PC-3 (cell line): Measurements from ENCODE around the gene CBFA2T3. TPM values are rescaled to one million over a fixed set of nuclear protein-coding genes. Genes with fewer than 3 reads are reported as not detected.

ENCODE experiments used
- ATAC-seq: fragments of 200-7000 bp; cut with Tn5 transposase; 2 replicates; pipeline ENCODE4 v1.9.1; 2020; ENCODE audit warnings: mild to moderate bottlenecking, moderate library complexity
- BruUV-seq: library from RNA; stranded (reverse); fragments of 400-500 nt; replicated peaks from 2 replicates; lab custom pipeline; 2021; lab: Mats Ljungman, UMichigan
- CTCF ChIA-PET: fragments of 300-600 bp; sonication (Branson Sonifier 250); formaldehyde crosslinking; loops from one replicate; lab custom pipeline; 2022; ENCODE audit warnings: antibody characterized with exemption; lab: Charles Lee
- POLR2A ChIA-PET: fragments of 300-600 bp; sonication (Branson Sonifier 250); formaldehyde crosslinking; loops from one replicate; lab custom pipeline; 2022; ENCODE audit warnings: antibody characterized with exemption; ENCODE audit not compliant: unreplicated experiment; lab: Charles Lee
- DNase-seq: peaks from one replicate; pipeline ENCODE4 v3.0.0-alpha.2; 2015
- H2AFZ ChIP-seq: fragments of 300-600 bp; sonication (generic); 2 replicates; pipeline ENCODE4 v1.6.0; 2016; ENCODE audit warnings: antibody characterized with exemption, low read length
- H3F3A ChIP-seq: fragments of 300-600 bp; sonication (generic); one replicate; pipeline ENCODE4 v1.6.0; 2017; ENCODE audit warnings: antibody characterized with exemption, low read length, control low read depth, mild to moderate bottlenecking; ENCODE audit not compliant: unreplicated experiment
- H3K27ac ChIP-seq: fragments of 300-600 bp; sonication (generic); 2 replicates; pipeline ENCODE4 v1.5.1; 2016; ENCODE audit warnings: mild to moderate bottlenecking, low read length
- H3K27me3 ChIP-seq: fragments of 300-600 bp; sonication (generic); 2 replicates; pipeline ENCODE4 v1.6.1; 2016; ENCODE audit warnings: low read length, mixed read lengths
- H3K36me3 ChIP-seq: fragments of 300-600 bp; sonication (generic); 2 replicates; pipeline ENCODE4 v1.6.1; 2016; ENCODE audit warnings: low read depth, mixed run types, low read length, mixed read lengths
- H3K4me1 ChIP-seq: fragments of 300-600 bp; sonication (generic); 2 replicates; pipeline ENCODE4 v1.5.1; 2016; ENCODE audit warnings: low read length; ENCODE audit not compliant: insufficient read depth
- H3K4me2 ChIP-seq: fragments of 300-600 bp; sonication (generic); 2 replicates; pipeline ENCODE4 v1.6.0; 2016; ENCODE audit warnings: low read length
- H3K4me3 ChIP-seq: fragments of 300-600 bp; sonication (generic); 2 replicates; pipeline ENCODE4 v1.5.1; 2016; ENCODE audit warnings: mild to moderate bottlenecking, low read length, mixed read lengths
- H3K79me2 ChIP-seq: fragments of 300-600 bp; sonication (generic); 2 replicates; pipeline ENCODE4 v1.6.1; 2017; ENCODE audit warnings: low read length, mixed read lengths
- H3K9ac ChIP-seq: fragments of 300-600 bp; sonication (generic); 2 replicates; pipeline ENCODE4 v1.6.0; 2016; ENCODE audit warnings: mild to moderate bottlenecking, low read length
- H3K9me2 ChIP-seq: fragments of 300-600 bp; sonication (generic); replicated peaks from 2 replicates; pipeline ENCODE4 v1.6.1; 2016; ENCODE audit warnings: mixed run types, low read length, mixed read lengths
- H3K9me3 ChIP-seq: fragments of 300-600 bp; sonication (generic); 2 replicates; pipeline ENCODE4 v1.6.1; 2016; ENCODE audit warnings: low read length, mixed read lengths
- H4K20me1 ChIP-seq: fragments of 300-600 bp; sonication (generic); 2 replicates; pipeline ENCODE4 v1.6.1; 2016; ENCODE audit warnings: low read length, mixed read lengths
- EZH2 ChIP-seq: fragments of 300-600 bp; sonication (generic); IDR thresholded peaks from one replicate; pipeline ENCODE4 v1.6.1; 2017; ENCODE audit warnings: antibody characterized with exemption, mild to moderate bottlenecking, low read length; ENCODE audit not compliant: unreplicated experiment
- EZH2phosphoT487 ChIP-seq: fragments of 300-600 bp; sonication (generic); IDR thresholded peaks from 2 replicates; pipeline ENCODE4 v1.6.1; 2018; ENCODE audit warnings: mild to moderate bottlenecking, antibody characterized with exemption, low read length, borderline replicate concordance
- intact Hi-C: fragments of 100-400 bp; cut with micrococcal nuclease; formaldehyde crosslinking; loops from 2 replicates; pipeline ENCODE4 v1.9.0; 2023
- total RNA-seq: library from RNA; depleted of rRNA; stranded (reverse); fragments of >200 nt; gene quantifications from 2 replicates; pipeline ENCODE4 v1.2.3, GENCODE V29; 2014
- TF ChIP-seq, protein P1 (sequence below): fragments of 300-600 bp; sonication (generic); conservative IDR thresholded peaks from 2 replicates; pipeline ENCODE4 v1.5.1; 2017; ENCODE audit warnings: antibody characterized with exemption, low read depth, mild to moderate bottlenecking, low read length

CBFA2T3 gene
- total RNA-seq, 1 experiment from 2014 or later, result not detected

GRCh38 chr16:88867581-88868246 lies 109.3 kb downstream of the CBFA2T3 start:
- Histone ChIP-seq H3K9me3 (no peaks in the 10 kb centered on the region), H3K9ac (no peak overlapping the region), H4K20me1 (no peaks in the 10 kb centered on the region), H3K4me1 (no peaks in the 10 kb centered on the region), H3K4me3 (no peak overlapping the region), H3K27me3 (no peaks in the 10 kb centered on the region), H3K4me2 (no peak overlapping the region), H3K27ac (no peak overlapping the region), H2AFZ (no peak overlapping the region), H3K9me2 (no peaks in the 10 kb centered on the region), H3K79me2 (no peaks in the 10 kb centered on the region), H3K36me3 (no peaks in the 10 kb centered on the region), H3F3A (no peaks in the 10 kb centered on the region)
- intact Hi-C loops, result no loop called here
- no TSS peak for BruUV-seq
- CTCF ChIA-PET, result no interaction called here
- DNase-seq (no peak), ATAC-seq (no peak)
- POLR2A ChIA-PET, result no interaction called here
- TF ChIP-seq EZH2 (no peak), EZH2phosphoT487 (no peak)
- TF ChIP-seq, protein P1, sequence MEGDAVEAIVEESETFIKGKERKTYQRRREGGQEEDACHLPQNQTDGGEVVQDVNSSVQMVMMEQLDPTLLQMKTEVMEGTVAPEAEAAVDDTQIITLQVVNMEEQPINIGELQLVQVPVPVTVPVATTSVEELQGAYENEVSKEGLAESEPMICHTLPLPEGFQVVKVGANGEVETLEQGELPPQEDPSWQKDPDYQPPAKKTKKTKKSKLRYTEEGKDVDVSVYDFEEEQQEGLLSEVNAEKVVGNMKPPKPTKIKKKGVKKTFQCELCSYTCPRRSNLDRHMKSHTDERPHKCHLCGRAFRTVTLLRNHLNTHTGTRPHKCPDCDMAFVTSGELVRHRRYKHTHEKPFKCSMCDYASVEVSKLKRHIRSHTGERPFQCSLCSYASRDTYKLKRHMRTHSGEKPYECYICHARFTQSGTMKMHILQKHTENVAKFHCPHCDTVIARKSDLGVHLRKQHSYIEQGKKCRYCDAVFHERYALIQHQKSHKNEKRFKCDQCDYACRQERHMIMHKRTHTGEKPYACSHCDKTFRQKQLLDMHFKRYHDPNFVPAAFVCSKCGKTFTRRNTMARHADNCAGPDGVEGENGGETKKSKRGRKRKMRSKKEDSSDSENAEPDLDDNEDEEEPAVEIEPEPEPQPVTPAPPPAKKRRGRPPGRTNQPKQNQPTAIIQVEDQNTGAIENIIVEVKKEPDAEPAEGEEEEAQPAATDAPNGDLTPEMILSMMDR, result no peak

- intact Hi-C loops, result no loop called here
Measured at GRCh38 chr16:88866151-88866920, 110.7 kb downstream of the CBFA2T3 start, which contains the start of gene PABPN1L. Gene PABPN1L, minus strand, starts transcription at chr16:88866660. Its CDS starts 54 bp downstream, at chr16:88866606.

More at GRCh38 chr16:88866151-88866920, 110.7 kb downstream of the CBFA2T3 start, which contains the start of gene PABPN1L:
- ATAC-seq (no peak), DNase-seq (no peak)
- H3K36me3 ChIP-seq, result no peaks in the 10 kb centered on the region
- no peak within 1 kb of the TSS for H3K27ac ChIP-seq
- no peaks in the 10 kb centered on the region for H4K20me1 ChIP-seq
- H3K79me2 ChIP-seq, result no peaks in the 10 kb centered on the region
- no peaks in the 10 kb centered on the region for H3K9me2 ChIP-seq
- TF ChIP-seq EZH2 (no peak), EZH2phosphoT487 (no peak)
- TF ChIP-seq, protein P1, result no peak
- BruUV-seq, result no TSS peak
- H3K4me2 ChIP-seq, result no peak within 1 kb of the TSS
- no peaks in the 10 kb centered on the region for H3K9me3 ChIP-seq
- no peak within 1 kb of the TSS for H2AFZ ChIP-seq
- ChIA-PET CTCF (no interaction called here), POLR2A (no interaction called here)
- H3K4me1 ChIP-seq, result no peaks in the 10 kb centered on the region
- H3K4me3 ChIP-seq, result no peak within 1 kb of the TSS
- H3K9ac ChIP-seq, result no peak within 1 kb of the TSS
- no peaks in the 10 kb centered on the region for H3F3A ChIP-seq
- H3K27me3 ChIP-seq, result no peaks in the 10 kb centered on the region
